ENCODE results near the gene NSMF.

DNA sequence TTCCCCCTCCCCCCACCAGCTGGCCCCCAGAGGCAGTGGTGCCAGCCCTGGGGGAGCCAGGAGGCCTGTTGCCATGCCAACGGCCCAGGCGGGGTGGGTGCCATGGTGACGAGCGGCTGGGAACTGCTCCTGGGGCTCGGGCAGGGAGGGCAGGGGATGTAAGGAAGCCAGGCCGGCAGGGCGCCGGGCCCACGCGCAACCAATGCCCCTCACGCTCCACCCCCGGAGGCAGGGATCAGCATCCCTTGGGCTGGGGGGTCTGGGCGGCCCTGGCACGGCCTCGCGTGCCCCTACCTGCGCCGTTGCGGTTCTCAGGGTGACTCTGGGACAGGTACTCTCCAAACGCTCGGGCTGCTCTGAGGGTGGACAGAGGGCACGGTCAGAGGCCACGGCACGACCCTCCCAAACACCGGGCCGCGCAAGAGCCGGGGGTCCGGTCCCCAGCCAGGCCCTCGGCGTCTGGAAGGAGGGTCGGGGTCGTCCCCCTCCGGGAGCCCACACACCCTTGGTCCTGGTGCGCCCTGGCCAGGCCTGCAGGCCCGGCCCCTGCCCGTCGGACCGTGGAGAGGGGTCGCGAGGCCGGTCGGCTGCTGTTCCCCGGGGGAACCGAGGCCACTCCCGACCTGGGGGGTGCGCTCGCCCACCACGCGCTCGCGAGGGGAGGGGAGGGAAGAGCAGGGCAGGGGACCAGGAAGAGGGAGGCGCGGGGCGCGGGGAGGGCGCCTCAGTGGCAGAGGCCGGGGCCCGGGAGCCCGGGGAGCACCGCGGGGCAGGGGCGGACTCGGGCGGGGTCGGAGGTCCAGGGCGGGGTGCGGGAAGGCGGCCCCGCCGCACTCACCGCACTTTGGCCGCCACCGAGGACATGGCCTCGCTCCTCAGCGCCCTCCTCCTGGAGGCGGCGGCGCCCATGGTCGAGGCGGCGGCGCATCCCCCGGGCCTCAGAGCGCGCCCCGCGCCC is 661 bp downstream of the NSMF start:
- no peak for TF ChIP-seq ZNF384 (IDR thresholded peaks at IDR 0.05)
- TF ChIP-seq ELF4 (IDR thresholded peaks at IDR 0.05) = no peak
- no peak for TF ChIP-seq FOXA1 (IDR thresholded peaks at IDR 0.05)
- no peak for TF ChIP-seq FOXK2 (IDR thresholded peaks at IDR 0.05)
- TF ChIP-seq ARNT (IDR thresholded peaks at IDR 0.05) = no peak
- no peak for TF ChIP-seq BHLHE40 (IDR thresholded peaks at IDR 0.05; ENCODE audit: borderline replicate concordance)
- TF ChIP-seq SUZ12 (IDR thresholded peaks at IDR 0.05) = no peak
- TF ChIP-seq NFRKB (IDR thresholded peaks at IDR 0.05) = no peak
